ENCODE data around the gene AK1.
A peak's percentile ranks its signal among the peaks of the same experiment; 100 is the strongest.
"Not testable (repeated sequence)": the region's sequence is repeated elsewhere in the genome, so short reads cannot be mapped to it uniquely, and the experiment has no call there.

The AK1 gene

DNA sequence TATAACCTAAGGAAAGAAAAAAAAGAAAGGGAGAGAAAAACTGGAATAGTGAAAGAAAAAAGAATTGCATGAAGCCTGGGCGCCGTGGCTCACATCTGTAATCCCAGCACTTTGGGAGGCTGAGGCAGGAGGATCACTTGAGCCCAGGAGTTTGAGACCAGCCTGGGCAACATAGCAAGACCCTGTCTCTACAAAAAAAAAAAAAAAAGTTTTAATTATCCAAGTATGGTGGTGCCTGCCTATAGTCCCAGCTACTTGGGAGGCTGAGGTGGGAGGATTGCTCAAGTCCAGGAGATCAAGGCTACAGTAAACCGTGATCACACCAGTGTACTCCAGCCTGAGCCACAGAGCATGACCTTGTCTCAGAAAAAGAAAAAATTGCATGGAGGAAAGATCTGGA is 4.2 kb upstream of the AK1 start:
- not testable (repeated sequence) for DNase-seq

DNA sequence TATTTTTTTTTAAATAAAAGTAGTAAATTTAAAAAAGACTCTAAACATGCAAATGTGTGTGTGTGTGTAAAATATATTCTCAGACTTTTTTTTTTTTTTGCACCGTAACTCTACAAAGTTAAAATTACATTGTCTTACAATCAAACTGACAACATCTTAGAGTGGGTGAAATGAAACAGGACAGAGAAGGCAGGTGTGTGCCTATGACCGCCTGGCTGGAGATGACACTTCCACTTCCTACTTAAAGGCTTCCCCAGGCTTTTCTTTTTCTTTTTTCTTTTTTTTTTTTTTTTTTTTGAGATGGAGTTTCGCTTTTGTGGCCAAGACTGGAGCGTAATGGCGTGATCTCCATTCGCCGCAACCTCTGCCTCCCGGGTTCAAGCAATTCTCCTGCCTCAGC is 2.7 kb upstream of the AK1 start:
- no peak for DNase-seq

DNA sequence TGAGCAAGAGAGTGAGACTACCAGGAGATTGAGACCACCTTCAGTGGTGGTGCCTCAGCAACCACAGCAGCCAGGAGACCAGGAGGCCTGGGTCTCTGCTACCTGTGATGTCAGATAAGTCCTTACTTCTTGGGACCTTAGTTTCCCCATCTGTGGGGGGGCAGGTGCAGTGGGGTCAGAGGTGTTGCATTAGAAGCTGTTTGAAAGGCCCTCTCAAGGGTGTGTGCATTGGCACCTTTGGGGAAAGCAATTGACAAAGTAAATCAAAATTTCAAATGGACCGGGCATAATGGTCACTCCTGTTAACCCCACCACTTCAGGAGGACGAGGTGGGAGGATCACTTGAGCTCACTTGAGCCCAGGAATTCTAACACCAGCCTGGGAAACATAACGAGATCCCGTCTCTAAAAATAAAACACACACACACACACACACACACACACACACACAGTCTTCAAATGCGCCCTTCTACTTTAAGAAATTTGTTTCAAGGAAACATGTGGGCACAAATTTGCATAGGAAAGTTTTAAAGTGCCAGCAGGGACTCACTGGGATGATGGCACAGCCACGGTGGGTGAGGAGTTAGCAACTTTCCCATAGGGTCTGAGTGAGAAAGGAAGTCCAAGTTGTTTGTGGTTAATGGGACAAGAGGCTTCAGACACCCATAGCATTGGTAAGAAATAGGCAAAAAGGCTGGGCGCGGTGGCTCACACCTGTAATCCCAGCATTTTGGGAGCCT is 1.3 kb upstream of the AK1 start:
- DNase-seq, result no peak

DNA sequence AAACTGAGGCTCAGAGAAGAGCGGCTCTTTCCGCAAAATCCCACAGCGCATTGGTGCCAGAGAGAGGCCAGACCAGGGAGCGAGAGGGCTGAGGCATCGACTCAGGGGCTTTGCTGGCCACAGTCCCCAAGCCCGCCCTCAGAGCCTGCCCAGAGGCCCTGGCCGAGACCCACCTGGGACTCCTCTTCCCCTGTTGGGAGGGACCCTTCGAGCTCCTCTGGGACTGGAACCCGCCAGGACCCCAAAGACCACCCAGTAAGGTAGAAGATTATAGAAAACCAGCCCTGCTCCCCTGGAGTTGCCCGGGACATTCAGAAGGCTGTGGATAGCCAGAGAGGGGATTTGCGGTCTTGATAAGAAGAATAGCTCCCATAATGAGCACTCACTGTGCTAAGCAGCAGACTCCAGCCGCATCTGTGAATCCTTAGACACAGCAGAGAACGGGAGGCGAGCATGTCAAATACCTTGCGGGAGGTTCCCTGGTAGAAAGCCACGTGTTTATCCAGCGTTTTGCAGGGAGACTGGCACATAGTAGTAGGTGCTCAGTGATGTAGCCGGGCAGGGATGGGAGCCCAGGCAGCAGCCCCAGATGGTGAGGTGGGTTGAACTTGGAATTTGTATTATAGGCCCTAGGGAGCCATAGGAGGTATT is 651 bp upstream of the AK1 start:
- no peak for DNase-seq

DNA sequence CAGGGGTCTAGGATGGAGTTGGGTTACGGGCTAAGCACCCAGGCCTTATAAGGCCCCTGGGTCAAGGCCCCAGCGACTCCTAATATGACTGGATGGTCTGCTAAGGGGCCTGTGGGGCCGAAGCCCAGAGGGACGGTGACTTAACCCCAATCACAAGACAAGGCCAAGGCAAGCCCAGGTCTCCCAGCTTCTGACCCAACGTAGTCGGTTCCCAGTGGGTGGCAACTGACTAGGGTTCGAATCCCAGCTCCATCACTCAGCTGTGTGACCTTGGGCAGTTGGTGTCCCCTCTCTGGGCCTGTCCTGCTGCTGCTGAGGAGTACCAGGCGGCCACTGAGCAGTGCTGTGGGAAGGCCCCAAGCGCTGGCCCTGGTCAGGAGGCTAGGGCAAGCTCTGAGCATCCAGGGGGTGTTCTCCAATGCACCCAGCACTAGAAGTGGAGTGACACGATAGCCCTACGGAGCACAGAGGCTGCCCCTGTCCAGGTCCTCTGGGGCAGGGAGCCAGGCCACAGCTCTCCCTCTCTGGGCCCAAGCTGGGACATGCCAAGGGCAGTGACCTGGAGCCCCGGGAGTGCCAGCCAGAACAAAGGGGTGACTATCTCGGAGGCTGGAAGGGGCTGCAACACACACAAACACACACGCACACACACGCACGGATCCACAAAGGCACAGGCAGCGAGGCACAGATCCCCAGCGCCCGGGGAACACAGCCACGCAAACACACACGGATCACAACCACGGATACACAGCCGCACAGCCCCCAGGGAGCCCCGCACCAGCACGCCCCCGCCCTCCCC is 512 bp downstream of the AK1 start:
- DNase-seq, result no peak

DNA sequence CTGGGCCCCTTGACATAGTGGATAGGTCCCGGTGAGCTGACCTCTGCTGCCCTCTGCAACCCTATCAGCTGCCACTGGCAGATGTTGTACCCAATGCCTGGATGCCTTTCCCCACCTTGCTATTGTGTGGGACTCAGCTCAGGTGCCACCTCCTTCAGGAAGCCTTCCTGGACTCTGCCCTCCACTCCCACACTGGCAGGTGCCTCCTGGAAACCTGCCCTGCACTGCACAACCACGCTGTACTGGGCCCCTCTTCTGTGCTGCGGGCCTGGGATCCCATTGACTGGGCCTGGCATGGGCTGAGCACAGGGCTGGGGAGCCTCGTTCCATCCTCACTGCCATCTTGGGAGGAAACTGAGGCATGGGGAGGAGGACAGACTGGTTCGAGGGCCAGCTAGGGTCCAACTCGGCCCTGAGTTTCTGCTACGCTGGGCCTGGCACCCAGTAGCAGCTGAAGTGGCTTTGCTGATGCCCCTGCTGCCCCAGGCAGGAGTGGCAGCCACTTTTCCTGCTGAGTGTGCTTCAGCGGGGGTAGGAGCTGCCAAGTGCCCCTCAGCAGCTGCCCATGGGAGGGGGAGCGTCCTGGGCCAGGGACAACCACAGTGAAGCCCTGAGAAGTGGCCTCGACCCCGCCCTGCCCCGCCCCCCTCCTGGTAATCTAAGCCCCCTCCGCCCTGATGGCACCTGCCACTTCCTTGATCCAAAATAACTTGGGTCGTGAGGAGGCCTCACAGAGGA is 1.3 kb downstream of the AK1 start:
- no peak for DNase-seq

DNA sequence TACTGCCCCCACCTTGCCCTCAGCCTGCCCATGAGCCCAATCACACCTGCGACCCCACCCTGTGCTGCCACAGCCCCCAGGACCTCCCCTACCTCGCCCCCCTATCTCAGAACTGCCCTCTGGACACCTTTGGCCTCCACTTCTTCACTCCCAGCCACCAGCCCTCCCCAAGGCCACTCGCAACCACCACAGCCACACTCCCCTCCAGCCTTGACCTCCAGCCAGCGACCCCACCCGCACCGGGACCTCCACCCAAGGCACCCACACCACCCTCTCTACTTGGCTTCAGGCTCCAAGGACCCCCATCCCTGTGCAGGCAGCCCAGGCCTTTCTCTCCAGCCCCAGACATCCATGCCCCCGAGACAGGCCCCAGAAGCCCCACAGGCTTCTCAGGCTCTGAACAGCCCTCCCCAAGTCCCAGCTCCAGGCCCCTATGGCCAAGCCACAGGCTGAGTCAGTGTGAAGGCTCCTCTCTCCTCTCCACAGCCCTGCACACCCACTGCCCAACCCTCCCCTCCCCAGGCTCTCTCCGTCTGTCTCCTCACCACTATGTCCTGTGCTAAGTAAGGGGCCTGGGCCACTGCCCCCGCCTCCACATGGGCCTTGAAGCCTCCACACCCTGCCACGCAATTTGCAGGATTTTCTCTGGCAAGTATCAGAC is 2.0 kb downstream of the AK1 start:
- no peak for DNase-seq

DNA sequence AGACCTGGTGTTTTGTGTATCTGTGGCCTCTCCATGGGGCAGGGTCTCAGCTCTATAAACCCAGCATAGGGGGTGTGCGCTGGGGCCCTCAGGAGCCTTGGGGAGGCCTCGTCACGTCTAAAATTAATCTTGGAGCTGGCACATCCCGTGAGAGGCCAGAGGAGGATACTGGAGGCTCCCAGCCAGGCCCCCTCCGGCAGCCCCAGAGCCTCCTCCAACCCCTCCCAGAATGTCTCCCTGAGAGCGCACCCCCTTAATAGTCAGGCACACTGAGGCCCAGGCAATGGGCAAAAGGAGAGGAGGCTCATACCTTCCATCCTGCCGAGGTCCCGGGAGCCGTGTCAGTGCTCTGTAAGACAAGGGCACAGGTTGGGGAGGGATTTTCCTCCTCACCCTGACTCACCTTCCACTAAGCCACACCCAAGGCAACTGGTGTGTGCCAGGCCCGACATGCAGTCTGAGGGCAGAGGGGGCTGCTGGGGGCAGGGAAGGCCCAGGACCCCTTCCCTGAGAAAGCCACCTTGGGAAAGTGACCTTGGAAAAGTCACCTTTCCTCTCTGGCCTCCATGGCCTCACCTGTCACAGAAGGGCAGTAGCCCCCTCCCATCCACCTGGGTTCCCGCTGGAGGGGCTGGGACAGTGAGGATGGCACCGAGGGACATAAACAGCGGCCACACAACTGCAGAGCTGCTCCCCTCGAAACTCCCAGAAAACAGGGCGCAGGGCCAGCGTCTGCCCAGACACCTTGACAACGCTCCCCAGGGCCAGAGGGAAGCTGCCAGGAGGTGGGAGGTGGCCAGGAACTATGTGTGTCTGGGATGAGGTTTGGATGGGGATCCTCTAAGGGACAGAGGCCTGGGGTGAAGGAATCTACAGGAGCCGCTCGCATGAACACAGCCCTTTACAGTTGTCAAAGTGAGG is 2.9 kb downstream of the AK1 start:
- no peak for DNase-seq

DNA sequence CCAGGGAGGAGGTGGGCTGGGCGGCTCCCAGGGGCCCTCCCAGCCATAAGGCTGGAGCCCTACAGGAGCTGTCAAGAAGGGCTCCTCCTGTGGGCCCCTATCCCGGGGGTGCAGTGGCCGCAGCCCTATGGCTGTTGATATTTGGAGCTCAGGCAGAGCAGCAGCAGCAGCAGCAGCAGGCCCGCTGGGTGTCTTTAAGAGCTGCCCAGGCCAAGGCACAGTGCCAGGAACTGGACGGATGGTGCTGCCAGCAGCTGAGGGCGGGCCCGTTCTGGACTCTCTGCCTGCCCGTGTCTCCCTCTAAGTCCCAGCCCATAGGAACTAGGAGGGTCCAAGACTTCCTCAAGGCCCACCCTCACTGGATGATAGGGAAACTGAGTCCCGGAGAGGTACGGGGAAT is 3.6 kb downstream of the AK1 start:
- no peak for DNase-seq

DNA sequence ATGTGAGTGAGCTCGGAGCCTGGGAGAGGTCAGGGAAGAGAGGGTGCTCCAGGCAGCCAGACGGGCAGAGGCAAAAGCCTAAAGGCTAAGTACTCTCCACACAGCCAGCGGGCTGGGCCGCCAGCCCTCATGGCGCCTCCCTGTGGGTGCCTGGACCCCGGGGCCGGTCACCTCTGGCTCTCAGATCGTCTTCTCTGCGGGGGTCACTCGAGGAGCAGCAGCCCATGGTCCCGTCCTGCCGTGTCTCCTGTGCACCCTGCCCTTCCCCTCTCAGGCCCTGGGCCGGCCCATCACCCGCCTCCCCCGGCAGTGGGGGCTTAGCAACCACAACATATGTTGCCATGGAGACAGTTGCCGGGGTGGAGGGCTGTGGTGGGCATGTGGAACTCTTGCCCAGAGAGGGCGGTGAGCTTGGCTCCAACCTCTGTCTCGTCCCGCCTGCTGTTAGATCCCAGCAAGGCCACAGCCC is 4.2 kb downstream of the AK1 start:
- DNase-seq, result no peak

DNA sequence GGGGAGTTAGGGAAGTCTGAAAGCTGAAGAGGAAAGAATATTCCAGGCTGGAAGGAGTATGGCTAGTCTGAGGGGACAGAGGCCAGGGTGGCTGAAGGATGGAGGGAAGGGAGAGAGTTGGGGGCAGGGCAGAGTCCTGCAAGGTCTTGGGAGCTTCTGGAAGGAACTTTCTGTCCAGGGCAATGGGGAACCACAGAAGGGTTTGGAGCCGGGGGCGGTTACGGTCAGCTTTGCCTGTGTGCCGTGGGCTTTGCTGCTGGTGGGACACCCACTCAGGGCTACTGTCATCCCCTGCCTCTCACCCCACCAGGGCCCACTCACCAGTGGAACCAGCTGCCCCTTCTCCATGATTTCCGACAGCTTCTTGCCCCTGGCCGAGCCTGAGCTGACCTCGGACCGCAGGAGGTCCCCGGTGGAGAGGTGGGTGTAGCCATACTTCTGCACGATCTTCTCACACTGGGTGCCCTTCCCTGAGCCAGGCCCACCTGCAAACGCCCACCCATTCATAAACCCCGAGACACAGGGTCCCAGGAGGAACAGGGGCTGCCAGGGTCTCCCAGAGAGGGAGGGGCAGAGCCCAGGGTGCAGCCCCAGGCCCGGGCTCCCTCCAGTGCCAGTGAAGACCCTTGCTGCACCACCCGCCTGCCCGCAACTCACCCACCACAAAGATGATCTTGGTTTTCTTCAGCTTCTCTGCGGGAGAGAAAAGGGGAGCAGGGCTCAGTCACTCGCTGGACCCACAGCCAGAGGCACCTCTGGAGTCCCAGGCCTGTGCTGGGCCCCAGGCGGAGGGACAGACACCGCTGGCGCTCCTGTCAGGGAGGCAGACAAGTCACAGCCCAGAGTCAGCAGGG is 4.9 kb downstream of the AK1 start:
- DNase-seq, result no peak

DNA sequence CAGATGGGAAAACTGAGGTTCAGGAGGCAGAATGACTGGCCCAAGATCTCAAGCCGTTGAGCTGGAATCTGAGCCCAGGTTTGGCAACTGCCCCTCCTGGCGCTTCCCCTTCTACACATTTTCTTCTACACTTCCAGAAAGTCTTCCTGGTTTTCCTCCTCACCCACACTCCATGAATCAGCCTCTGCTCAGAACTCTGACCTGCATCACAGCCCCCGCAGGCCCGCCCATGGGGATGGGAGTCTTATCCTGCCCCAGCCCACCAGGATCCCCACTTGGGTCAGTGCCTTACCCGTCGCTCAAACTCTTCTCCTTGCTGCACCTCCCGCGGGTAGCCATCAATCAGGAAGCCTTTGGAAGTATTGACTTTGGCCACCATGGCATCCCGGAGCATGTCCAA is 5.9 kb downstream of the AK1 start:
- no peak for DNase-seq

DNA sequence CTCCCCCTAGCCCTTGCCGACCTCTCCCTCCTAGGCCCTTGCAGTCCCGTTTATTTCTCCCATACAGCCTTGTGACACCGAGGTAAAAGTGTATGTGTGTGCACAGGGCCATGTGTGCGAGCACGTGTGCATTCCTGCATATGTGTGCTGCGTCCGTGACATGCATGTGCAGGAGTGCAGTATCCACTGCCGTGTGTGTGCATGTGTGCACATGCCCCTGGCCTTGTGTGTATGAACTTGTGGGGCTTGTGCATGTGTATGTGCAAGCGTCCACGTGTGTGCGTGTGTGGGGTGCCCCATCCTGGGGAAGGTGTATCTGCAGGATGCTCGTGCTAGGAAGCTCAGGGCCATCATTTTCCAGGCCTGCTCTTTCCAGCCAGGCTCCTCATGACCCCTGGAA is 6.6 kb downstream of the AK1 start:
- DNase-seq, result no peak

DNA sequence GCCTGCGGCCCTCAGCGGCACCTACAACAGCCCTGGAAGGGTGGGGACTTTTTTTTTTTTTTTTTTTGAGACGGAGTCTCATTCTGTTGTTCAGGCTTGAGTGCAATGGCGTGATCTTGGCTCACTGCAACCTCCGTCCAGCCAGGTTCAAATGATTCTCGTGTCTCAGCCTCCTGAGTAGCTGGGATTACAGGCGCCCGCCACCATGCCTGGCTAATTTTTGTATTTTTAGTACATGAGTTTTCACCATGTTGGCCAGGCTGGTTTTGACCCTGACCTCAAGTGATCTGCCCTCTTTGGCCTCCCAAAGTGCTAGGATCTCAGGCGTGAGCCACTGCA is 7.4 kb downstream of the AK1 start:
- not testable (repeated sequence) for DNase-seq

DNA sequence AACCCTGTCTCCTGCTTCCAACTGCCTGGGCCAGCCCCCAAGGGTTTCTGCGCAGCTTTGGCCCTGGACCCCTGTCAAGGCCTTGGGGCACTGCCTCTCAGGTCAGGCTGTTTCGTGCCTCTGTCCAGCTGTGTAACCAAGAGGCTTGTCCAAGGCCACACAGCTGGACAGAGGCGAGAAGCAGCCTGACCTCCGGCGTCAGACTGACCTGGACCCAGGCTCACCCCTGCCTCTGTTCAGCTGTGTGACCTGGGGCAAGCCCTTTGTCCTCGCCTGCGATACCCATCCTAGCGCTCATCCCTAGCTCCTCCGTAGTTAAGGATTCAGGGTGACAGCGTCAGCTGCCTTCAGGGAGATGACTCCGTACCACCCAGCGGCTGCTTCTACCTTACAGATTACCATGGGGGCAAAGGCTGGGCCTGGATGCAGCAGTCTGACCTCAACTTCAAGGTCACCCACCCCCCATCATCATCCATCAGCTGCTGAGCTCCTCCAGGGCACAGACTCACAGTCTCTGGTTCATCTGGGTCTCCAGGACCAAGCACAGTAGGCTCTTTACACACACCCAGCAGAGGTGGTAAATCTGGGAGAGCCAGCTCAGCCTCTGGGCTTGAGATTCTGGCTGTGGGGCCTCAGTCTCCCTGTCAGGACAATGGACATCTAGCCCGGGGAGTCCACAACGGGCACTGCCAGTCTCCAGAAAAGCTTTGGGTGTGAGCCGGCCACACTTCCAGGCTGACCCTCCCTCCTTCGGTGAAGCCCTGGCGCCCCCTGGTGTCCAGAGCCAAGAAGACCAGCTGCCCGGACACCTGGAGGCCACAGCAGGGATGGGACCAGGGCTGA is 7.9 kb downstream of the AK1 start:
- DNase-seq, result peak; percentile 55 to 68 (median 64)

DNA sequence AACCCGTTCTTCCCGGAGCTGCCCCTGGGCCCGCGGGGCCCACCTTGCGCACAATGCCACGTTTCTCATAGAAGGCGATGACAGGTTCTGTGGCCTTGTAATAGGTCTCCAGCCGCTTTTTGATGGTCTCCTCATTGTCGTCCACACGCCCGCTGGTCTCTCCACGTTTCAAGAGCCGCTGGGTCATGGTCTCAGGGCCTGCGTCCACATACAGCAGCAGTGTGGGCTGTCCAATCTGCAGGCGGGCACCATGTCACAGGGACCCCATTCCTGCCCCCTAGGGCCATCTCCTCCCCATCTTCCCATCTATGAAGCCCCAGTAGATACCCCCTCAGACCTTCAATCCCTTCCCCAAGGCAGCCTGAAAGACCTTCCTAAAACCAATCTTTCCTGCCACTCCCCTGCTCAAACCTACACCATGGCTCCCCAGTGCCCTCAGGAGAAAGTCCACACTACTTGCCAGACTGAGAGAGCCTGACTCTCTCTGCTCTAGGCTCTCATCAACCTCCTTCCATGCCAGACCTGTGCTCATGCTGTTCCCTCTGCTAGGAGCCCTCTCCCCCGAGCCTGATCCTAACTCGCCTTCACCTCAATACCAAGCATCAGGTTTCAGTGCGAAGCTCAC is 9.1 kb downstream of the AK1 start:
- DNase-seq, result no peak

DNA sequence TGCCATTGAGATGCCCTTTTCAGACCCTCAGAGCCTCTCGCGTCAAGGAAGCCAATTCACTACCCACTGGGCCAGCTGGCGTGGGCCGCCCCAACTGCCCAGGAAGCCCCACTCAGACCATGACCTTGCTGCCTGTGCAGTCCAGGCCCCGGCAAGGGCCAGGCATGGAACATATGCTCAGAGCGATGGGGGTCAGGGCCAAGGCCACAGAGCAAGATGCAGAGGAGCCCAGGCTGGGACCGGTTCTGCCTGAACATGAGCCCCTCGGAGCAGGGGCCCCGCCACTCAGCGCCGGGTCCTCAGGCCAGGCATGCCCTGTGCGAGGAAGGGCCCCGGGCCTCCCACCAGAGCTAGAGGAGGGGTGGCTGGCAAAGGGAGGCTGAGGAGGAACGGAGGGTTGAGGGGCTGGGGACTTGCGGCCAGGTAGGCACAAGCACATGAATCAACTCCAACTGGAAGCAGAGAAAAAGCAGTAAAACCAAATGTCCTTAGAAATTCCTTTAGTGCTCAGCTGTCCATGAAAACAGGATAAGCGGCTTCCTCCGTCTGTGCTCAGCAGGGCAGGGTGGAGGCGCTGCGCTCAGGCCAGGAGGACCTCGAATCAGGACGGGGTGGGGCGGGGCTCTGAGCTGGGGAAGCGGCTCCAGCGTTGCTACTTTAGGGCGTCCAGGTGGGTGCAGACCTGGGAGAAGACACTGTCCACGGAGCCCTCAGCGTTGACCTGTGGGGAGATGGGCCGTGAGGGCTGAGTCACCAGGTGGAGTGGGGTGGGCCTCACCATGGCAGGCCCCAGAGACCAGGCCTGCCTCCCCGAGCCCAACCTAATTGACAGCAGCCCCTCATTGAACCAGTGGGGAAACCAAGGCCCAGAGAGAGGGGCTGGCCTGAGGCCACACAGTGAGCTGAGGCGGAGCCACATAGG is 9.9 kb downstream of the AK1 start:
- DNase-seq, result no peak

DNA sequence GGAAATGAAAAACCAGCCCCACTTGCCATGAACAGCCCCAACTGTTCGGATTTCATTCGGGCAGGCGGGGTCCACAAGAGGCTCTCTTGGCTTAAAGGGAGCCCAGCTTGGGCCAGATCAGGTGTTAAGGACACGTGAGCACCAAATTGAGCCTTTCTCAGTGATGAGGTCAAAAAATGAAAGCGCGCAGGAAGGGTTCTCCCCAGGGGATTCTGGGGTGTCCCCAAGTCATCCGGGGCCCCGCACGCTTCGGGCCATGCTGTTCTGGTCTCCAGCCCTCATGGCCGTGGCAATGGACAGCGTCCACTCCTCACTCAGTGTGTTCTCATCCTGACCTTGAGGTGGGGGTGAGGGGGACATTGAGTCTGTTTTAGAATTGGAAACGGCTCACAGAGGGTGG is 10.9 kb downstream of the AK1 start:
- DNase-seq, result no peak

All from activated naive CD4-positive, alpha-beta T cell (primary cell).